ENCODE data around the gene PLCL2. TPM values are rescaled to one million over a fixed set of nuclear protein-coding genes. Genes with fewer than 3 reads are reported as not detected.
"Not testable (repeated sequence)": the region's sequence is repeated elsewhere in the genome, so short reads cannot be mapped to it uniquely, and the experiment has no call there.

Gene PLCL2
- total RNA-seq, 1 donor from 2014 or later: 14.9 TPM

DNA sequence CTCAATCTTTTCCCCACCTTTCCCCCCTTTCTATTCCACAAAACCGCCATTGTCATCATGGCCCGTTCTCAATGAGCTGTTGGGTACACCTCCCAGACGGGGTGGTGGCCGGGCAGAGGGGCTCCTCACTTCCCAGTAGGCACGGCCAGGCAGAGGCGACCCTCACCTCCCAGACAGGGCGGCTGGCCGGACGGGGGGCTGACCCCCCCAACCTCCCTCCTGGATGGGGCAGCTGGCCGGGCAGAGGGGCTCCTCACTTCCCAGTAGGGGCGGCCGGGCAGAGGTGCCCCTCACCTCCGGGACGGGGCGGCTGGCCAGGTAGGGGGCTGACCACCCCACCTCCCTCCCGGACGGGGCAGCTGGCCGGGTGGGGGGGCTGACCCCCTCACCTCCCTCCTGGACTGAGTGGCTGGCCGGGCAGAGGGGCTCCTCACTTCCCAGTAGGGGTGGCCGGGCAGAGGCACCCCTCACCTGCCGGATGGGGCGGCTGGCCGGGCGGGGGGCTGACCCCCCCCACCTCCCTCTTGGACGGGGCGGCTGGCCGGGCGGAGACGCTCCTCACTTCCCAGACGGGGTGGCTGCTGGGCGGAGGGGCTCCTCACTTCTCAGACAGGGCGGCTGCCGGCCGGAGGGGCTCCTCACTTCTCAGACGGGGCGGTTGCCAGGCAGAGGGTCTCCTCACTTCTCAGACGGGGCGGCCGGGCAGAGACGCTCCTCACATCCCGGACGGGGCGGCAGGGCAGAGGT lies 95.2 kb downstream of the PLCL2 start:
- H3K4me1 Mint-ChIP-seq (ENCODE audit: low read depth); H3K27me3 Mint-ChIP-seq (ENCODE audit: insufficient read depth); DNase-seq (ENCODE audit: low spot score); H3K9me3 Mint-ChIP-seq; intact Hi-C loops (cut with micrococcal nuclease); H3K4me3 Mint-ChIP-seq; H3K36me3 Mint-ChIP-seq (ENCODE audit: low read depth); H3K27ac Mint-ChIP-seq: not testable (repeated sequence)

DNA sequence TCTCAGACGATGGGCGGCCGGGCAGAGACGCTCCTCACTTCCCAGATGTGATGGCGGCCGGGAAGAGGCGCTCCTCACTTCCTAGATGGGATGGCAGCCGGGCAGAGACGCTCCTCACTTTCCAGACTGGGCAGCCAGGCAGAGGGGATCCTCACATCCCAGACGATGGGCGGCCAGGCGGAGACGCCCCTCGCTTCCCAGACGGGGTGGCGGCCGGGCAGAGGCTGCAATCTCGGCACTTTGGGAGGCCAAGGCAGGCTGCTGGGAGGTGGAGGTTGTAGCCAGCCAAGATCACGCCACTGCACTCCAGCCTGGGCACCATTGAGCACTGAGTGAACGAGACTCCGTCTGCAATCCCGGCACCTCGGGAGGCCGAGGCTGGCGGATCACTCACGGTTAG lies 95.8 kb downstream of the PLCL2 start:
- H3K9me3 Mint-ChIP-seq; H3K4me3 Mint-ChIP-seq; DNase-seq (ENCODE audit: low spot score); H3K27ac Mint-ChIP-seq; H3K4me1 Mint-ChIP-seq (ENCODE audit: low read depth); H3K36me3 Mint-ChIP-seq (ENCODE audit: low read depth); H3K27me3 Mint-ChIP-seq (ENCODE audit: insufficient read depth); intact Hi-C loops (cut with micrococcal nuclease): not testable (repeated sequence)

- Mint-ChIP-seq H3K4me1 (ENCODE audit: low read depth) (no peaks in the 10 kb centered on the region), H3K4me3 (no peak overlapping the region), H3K36me3 (ENCODE audit: low read depth) (peaks cover 5% of the 10 kb centered on the region), H3K27ac (no peak overlapping the region), H3K9me3 (no peaks in the 10 kb centered on the region), H3K27me3 (ENCODE audit: insufficient read depth) (no peaks in the 10 kb centered on the region)
- intact Hi-C loops (cut with micrococcal nuclease): no loop called here
- no peak for DNase-seq (ENCODE audit: low spot score)
Measured at GRCh38 chr3:16982460-16982859, 97.7 kb downstream of the PLCL2 start.

DNA sequence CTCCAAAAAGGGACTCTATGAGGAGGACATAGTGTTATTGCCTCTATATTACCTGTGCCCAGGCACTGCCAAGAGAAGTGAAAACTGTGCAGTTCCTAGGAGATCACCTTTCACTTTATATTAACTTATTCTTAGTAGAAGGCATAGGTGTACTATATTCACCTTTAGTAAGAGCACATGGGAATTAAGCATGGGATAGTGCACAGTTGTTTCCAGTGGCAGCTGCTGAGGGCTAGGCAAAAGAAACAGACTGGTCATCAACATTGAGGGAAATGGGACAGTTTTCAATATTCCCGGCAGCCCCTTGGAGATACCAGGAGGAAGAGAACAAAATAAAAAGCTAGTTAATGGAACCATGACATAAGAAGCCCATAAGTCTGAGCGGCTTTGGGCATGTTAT lies 100.9 kb downstream of the PLCL2 start:
- Mint-ChIP-seq H3K4me1 (ENCODE audit: low read depth) (no peaks in the 10 kb centered on the region), H3K27ac (no peak overlapping the region)

GRCh38 chr3:16987141-16987540 lies 102.4 kb downstream of the PLCL2 start:
- Mint-ChIP-seq H3K9me3 (no peaks in the 10 kb centered on the region), H3K4me1 (ENCODE audit: low read depth) (peaks cover 2% of the 10 kb centered on the region), H3K4me3 (no peak overlapping the region), H3K36me3 (ENCODE audit: low read depth) (peaks cover 2% of the 10 kb centered on the region), H3K27ac (no peak overlapping the region), H3K27me3 (ENCODE audit: insufficient read depth) (no peaks in the 10 kb centered on the region)
- intact Hi-C loops (cut with micrococcal nuclease): no loop called here
- no peak for DNase-seq (ENCODE audit: low spot score)

More for the DNA sequence above, 100.9 kb downstream of the PLCL2 start:
- Mint-ChIP-seq H3K9me3 (no peaks in the 10 kb centered on the region), H3K27me3 (ENCODE audit: insufficient read depth) (no peaks in the 10 kb centered on the region), H3K4me3 (no peak overlapping the region), H3K36me3 (ENCODE audit: low read depth) (peaks cover 5% of the 10 kb centered on the region)
- intact Hi-C loops (cut with micrococcal nuclease): no loop called here
- DNase-seq (ENCODE audit: low spot score): no peak

GRCh38 chr3:16990163-16990562 lies 105.4 kb downstream of the PLCL2 start:
- Mint-ChIP-seq H3K4me3 (no peak overlapping the region), H3K27me3 (ENCODE audit: insufficient read depth) (no peaks in the 10 kb centered on the region), H3K27ac (no peak overlapping the region), H3K9me3 (no peaks in the 10 kb centered on the region), H3K4me1 (ENCODE audit: low read depth) (peaks cover 14% of the 10 kb centered on the region), H3K36me3 (ENCODE audit: low read depth) (peaks cover 5% of the 10 kb centered on the region)
- intact Hi-C loops (cut with micrococcal nuclease): no loop called here
- DNase-seq (ENCODE audit: low spot score): no peak

GRCh38 chr3:16992198-16992597 lies 107.4 kb downstream of the PLCL2 start:
- no peaks in the 10 kb centered on the region for H3K27me3 Mint-ChIP-seq (ENCODE audit: insufficient read depth)
- H3K9me3 Mint-ChIP-seq: peaks cover 9% of the 10 kb centered on the region
- H3K36me3 Mint-ChIP-seq (ENCODE audit: low read depth): peaks cover 5% of the 10 kb centered on the region
- H3K27ac Mint-ChIP-seq: no peak overlapping the region
- no peak overlapping the region for H3K4me3 Mint-ChIP-seq
- DNase-seq (ENCODE audit: low spot score): no peak
- intact Hi-C loops (cut with micrococcal nuclease): no loop called here
- peaks cover 32% of the 10 kb centered on the region for H3K4me1 Mint-ChIP-seq (ENCODE audit: low read depth)

- H3K4me1 Mint-ChIP-seq (ENCODE audit: low read depth): peaks cover 34% of the 10 kb centered on the region
- DNase-seq (ENCODE audit: low spot score): no peak
- H3K36me3 Mint-ChIP-seq (ENCODE audit: low read depth): peaks cover 5% of the 10 kb centered on the region
- intact Hi-C loops (cut with micrococcal nuclease): no loop called here
- no peak overlapping the region for H3K27ac Mint-ChIP-seq
- H3K9me3 Mint-ChIP-seq: peaks cover 9% of the 10 kb centered on the region
- H3K27me3 Mint-ChIP-seq (ENCODE audit: insufficient read depth): no peaks in the 10 kb centered on the region
- H3K4me3 Mint-ChIP-seq: no peak overlapping the region
Measured at GRCh38 chr3:16993227-16993626, 108.5 kb downstream of the PLCL2 start.

- no peaks in the 10 kb centered on the region for H3K27me3 Mint-ChIP-seq (ENCODE audit: insufficient read depth)
- H3K4me3 Mint-ChIP-seq: no peak overlapping the region
- H3K9me3 Mint-ChIP-seq: peaks cover 9% of the 10 kb centered on the region
- peaks cover 7% of the 10 kb centered on the region for H3K36me3 Mint-ChIP-seq (ENCODE audit: low read depth)
- no peak for DNase-seq (ENCODE audit: low spot score)
- intact Hi-C loops (cut with micrococcal nuclease): no loop called here
- peaks cover 46% of the 10 kb centered on the region for H3K4me1 Mint-ChIP-seq (ENCODE audit: low read depth)
- no peak overlapping the region for H3K27ac Mint-ChIP-seq
Measured at GRCh38 chr3:16994854-16995525, 110.2 kb downstream of the PLCL2 start.

GRCh38 chr3:16995601-16996000 lies 110.8 kb downstream of the PLCL2 start:
- no peak for DNase-seq (ENCODE audit: low spot score)
- H3K27ac Mint-ChIP-seq: no peak overlapping the region
- H3K36me3 Mint-ChIP-seq (ENCODE audit: low read depth): peaks cover 7% of the 10 kb centered on the region
- no peaks in the 10 kb centered on the region for H3K27me3 Mint-ChIP-seq (ENCODE audit: insufficient read depth)
- peaks cover 11% of the 10 kb centered on the region for H3K9me3 Mint-ChIP-seq
- intact Hi-C loops (cut with micrococcal nuclease): no loop called here
- H3K4me3 Mint-ChIP-seq: no peak overlapping the region
- peaks cover 46% of the 10 kb centered on the region for H3K4me1 Mint-ChIP-seq (ENCODE audit: low read depth)

GRCh38 chr3:16998236-16998923 lies 113.6 kb downstream of the PLCL2 start:
- intact Hi-C loops (cut with micrococcal nuclease): no loop called here
- Mint-ChIP-seq H3K4me1 (ENCODE audit: low read depth) (peaks cover 46% of the 10 kb centered on the region), H3K27ac (no peak overlapping the region)

DNA sequence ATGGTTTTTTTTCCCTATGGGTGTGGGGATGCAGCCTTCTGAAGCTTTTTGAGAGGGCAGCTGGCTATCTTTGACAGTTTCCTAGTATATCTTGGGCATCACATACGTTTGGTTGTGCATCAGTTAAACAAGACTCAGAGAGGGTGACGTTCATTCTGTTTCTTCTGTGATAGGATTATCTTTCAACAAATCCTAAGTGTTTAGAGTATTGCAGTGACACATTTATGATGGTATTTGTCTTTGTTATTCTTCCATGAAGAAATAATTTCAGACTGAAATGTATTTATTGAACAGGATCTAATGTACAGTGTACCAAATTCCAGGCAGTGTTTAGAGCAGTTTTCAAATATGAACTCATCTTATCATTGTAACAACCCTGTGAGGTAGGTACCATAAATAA lies 114.4 kb downstream of the PLCL2 start:
- Mint-ChIP-seq H3K36me3 (ENCODE audit: low read depth) (peaks cover 6% of the 10 kb centered on the region), H3K27ac (no peak overlapping the region), H3K27me3 (ENCODE audit: insufficient read depth) (no peaks in the 10 kb centered on the region), H3K4me1 (ENCODE audit: low read depth) (peaks cover 46% of the 10 kb centered on the region), H3K9me3 (peaks cover 24% of the 10 kb centered on the region), H3K4me3 (no peak overlapping the region)
- intact Hi-C loops (cut with micrococcal nuclease): no loop called here
- no peak for DNase-seq (ENCODE audit: low spot score)

More at GRCh38 chr3:16998236-16998923, 113.6 kb downstream of the PLCL2 start:
- H3K9me3 Mint-ChIP-seq: peaks cover 24% of the 10 kb centered on the region
- DNase-seq (ENCODE audit: low spot score): no peak
- H3K27me3 Mint-ChIP-seq (ENCODE audit: insufficient read depth): no peaks in the 10 kb centered on the region
- H3K36me3 Mint-ChIP-seq (ENCODE audit: low read depth): peaks cover 6% of the 10 kb centered on the region
- H3K4me3 Mint-ChIP-seq: no peak overlapping the region

DNA sequence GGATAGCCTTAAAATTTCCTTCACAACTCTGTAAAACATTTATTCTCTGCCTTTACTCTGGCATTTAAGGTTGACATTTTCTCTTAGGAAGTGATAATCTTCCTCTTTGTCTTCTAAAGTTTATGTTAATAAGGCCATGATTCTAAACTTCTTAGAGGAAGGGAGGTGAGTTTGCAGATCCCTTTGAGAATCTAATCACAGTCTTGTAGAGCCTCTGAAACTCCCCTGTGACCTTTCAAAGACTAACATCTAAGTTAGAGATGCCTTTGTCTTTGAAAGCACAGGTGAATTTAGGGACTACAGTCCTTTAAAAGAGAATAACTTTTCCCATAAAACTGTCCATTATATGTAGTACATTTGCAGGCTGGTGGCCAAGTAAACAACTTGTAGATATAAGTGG lies 115.1 kb downstream of the PLCL2 start:
- no peak for DNase-seq (ENCODE audit: low spot score)
- intact Hi-C loops (cut with micrococcal nuclease): no loop called here
- Mint-ChIP-seq H3K36me3 (ENCODE audit: low read depth) (peaks cover 6% of the 10 kb centered on the region), H3K27me3 (ENCODE audit: insufficient read depth) (no peaks in the 10 kb centered on the region), H3K9me3 (peaks cover 24% of the 10 kb centered on the region), H3K27ac (no peak overlapping the region), H3K4me3 (no peak overlapping the region), H3K4me1 (ENCODE audit: low read depth) (peaks cover 42% of the 10 kb centered on the region)

All from activated T-helper 1 cell treated with anti-CD3 and anti-CD28 coated beads, Interleukin-12 subunit alpha, Interleukin-12 subunit beta, Interleukin-2, Interleukin-4 antibody, amounts not matched to agents 30 ng/mL and 10 ng/mL and 1 ng/mL, durations not matched to agents 14 hours and 24 hours and 36 hours (primary cell).